Right forelimb (tissue), 1 donor: ENCODE results near the gene CDC37.

Experiments
- DNase-seq: peaks from one replicate; pipeline ENCODE4 v3.0.0-alpha.2; 2018

CDC37 gene

GRCh38 chr19:10403137-10404021 lies at the start of gene CDC37:
TSS of gene CDC37 (minus strand) at chr19:10403542. CDS start at chr19:10403479, 63 bp downstream.
- DNase-seq: peak; percentile 99

GRCh38 chr19:10450853-10451609 lies 47.7 kb upstream of the CDC37 start:
- no peak for DNase-seq

- DNase-seq: no peak
Observed at GRCh38 chr19:10450191-10450852, 47.0 kb upstream of the CDC37 start.

GRCh38 chr19:10449037-10449436 lies 45.7 kb upstream of the CDC37 start:
- DNase-seq: no peak

- no peak for DNase-seq
Observed at GRCh38 chr19:10442698-10443097, 39.4 kb upstream of the CDC37 start.

GRCh38 chr19:10439588-10439987 lies 36.2 kb upstream of the CDC37 start:
- DNase-seq: no peak

- no peak for DNase-seq
Observed at GRCh38 chr19:10433131-10433536, 29.8 kb upstream of the CDC37 start.

GRCh38 chr19:10432736-10433130 lies 29.4 kb upstream of the CDC37 start:
- no peak for DNase-seq

- peak; percentile 72 for DNase-seq
Observed at GRCh38 chr19:10431943-10432735, 28.8 kb upstream of the CDC37 start.

- DNase-seq: no peak
Observed at GRCh38 chr19:10431254-10431942, 28.1 kb upstream of the CDC37 start.

GRCh38 chr19:10430505-10431253 lies 27.3 kb upstream of the CDC37 start:
- DNase-seq: no peak

- no peak for DNase-seq
Observed at GRCh38 chr19:10428996-10429381, 25.6 kb upstream of the CDC37 start.

- no peak for DNase-seq
Observed at GRCh38 chr19:10427169-10427568, 23.8 kb upstream of the CDC37 start.

GRCh38 chr19:10424011-10424637 lies 20.8 kb upstream of the CDC37 start:
- DNase-seq: peak; percentile 87

GRCh38 chr19:10422846-10423245 lies 19.5 kb upstream of the CDC37 start:
- no peak for DNase-seq

GRCh38 chr19:10422046-10422461 lies 18.7 kb upstream of the CDC37 start:
- DNase-seq: no peak

- DNase-seq: no peak
Observed at GRCh38 chr19:10421240-10422045, 18.1 kb upstream of the CDC37 start.

GRCh38 chr19:10420444-10421239 lies 17.3 kb upstream of the CDC37 start, which contains the start of gene PDE4A:
TSS of gene PDE4A (plus strand) at chr19:10420538. CDS start at chr19:10420765, 227 bp downstream.
- no peak for DNase-seq
